ENCODE data around the gene CCDC184.
"Not testable (repeated sequence)": the region's sequence is repeated elsewhere in the genome, so short reads cannot be mapped to it uniquely, and the experiment has no call there.

The CCDC184 gene

GRCh38 chr12:48180424-48180823, 3.0 kb upstream of the CCDC184 start:
- no peak for DNase-seq

DNA sequence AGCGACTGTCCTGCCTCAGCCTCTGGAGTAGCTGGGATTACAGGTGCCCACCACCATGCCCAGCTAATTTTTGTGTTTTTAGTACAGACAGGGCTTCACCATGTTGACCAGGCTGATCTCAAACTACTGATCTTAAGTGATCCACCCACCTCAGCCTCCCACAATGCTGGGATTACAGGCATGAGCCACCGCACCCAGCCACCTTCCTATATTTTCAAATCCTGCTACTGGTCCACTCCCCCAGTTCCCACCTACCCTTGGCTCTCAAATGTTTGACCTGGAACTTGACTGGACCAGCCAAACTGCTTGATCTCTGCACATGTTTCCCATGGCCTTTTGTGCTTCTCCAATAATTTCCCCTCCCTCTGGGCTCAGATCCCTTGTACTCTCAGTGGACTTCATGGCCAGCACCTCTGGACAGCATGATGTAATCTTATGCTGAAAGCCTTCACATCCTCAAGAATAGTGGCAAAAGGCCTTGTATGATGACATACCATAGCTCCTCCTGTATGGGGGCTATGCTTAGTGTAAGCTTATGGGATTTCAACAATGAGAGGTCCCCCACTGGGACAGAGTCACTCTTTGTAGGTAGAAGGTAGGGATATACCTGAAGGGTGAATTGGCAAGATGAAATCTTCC, 2.5 kb upstream of the CCDC184 start:
- DNase-seq: no peak

GRCh38 chr12:48182631-48183030, 813 bp upstream of the CCDC184 start:
- DNase-seq: no peak

- DNase-seq: peak; percentile 11
Measured at GRCh38 chr12:48183876-48184548, 568 bp downstream of the CCDC184 start.

DNA sequence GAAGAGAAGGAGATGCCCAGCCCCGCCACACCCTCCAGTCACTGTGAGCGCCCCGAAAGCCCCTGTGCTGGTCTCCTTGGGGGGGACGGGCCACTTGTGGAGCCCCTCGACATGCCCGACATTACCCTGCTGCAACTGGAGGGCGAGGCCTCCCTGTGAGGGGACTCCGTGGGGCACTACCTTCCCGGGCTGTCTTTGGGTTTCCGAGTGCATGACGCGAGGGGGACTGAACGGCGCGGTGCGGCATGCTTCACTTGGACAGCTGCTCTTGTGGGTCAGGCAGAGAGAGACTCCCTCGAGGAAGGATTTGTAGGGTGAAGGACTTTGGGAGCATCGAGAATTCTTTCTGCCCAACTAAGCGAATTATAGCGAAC, 1.1 kb downstream of the CCDC184 start:
- DNase-seq: no peak

DNA sequence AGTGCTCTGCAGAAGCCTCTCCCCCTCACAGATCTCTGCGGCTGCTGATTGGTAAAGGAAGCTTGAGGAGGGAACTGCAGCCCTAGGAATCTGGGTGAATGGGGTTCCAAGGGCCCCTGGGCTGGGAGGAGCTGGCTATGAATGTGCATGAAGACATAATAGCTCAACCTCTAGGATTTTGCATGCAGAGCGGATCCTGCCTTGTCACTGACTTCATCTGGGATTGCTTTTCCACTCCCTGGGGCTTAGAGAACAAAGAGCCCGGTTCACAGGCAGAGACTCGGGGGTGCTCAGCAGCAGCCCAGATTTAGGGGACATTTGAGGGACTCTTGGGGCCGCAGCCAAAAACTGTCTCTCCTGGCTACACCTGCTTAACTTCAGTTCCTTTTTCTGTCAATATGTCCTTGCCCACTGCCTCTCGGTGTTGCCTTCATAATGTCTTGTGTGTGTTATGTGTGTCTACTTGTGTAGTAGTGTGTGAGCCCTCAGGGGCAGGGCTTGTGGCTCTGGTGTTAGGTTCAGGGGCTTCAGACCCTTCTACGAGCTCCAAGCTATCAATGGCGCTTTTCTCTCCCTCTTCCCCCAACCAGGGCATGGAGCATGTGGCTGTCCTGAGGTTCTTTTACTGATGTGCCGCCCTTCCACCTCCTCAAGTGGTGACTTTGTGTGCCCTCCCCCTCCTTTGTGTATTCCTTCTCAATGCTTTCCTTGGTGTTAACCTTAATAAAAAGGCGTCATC, 1.9 kb downstream of the CCDC184 start:
- no peak for DNase-seq

GRCh38 chr12:48187916-48188695, 4.7 kb downstream of the CCDC184 start:
- no peak for DNase-seq

DNA sequence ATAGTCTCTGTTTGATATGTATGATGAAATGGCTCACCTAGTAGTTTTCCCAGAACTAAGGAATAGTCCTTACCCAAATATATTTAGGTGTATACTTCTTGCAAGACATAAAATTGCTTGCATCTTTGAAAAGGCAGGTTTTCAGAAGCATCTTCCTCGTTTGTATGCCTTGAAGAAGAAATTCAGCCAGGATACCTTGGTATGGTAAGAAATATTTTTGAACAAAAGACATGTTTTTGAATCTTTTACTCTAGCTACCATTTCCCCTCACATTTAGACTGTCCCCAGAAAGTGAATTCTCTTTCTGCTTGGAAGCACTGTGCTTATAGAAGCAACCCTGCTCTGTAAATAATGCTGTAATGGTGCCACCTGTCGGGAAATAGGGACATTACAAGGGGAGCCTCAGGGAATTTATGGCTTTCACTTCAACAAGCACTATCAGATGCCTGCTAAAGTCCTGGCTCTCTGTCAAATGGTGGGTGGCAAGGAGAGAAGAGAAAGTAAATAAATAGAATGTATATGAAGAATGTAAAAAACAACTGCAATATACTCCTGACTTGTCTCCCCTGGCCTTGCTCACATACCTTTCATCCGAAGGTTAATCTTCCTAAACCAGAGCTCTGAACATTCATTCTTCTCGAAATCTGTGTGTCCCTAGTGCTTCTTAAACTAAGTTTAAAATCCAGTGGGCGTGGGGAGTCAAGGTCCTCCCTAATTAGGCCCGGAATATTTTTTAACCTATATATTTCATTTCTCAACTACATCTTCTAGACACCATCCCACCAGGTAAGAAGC, 6.1 kb downstream of the CCDC184 start:
- peak; percentile 63 for DNase-seq

GRCh38 chr12:48191096-48191495, 7.7 kb downstream of the CCDC184 start:
- DNase-seq: no peak

GRCh38 chr12:48192861-48193260, 9.4 kb downstream of the CCDC184 start:
- DNase-seq: no peak

DNA sequence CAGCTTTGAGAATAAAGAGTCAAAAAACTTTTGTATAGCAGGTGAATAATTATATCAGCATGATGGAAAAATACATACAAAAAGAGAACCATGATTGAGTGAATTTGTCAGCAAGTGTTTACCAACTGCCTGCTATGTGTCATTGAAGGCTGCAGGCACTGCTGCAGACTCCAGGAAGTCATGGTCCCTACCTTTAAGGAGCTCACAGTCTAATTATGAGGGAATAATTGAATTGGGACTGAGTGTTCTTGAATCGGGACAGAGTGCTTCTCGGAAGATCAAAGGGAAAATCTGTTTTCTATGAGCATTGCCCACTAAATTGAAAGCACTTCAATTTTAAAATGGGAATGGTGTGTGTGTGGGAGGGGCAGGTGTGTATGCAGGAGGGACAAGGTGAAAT, 10.2 kb downstream of the CCDC184 start:
- DNase-seq: no peak

- DNase-seq: no peak
Measured at GRCh38 chr12:48194799-48195201, 11.4 kb downstream of the CCDC184 start.

DNA sequence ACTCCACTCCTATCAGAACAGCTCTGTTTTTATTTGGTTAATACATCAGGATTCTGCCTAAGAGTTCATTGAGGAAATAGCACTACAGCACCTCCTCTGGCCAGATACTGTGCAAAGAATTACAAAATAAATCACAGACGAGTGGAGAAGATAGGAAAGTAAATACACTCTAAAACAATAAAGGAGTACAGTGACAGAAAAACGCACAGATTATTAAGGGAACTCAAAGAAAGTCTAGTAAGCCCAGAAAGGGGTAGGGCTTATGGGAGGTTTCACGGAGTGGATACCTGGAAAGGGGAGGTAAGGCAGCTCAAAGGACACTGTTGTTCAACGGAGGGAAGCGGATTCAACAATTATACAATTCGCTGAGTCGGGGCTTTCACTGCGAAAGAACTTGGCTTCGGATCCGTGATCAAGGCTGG, 14.1 kb downstream of the CCDC184 start:
- DNase-seq: no peak

DNA sequence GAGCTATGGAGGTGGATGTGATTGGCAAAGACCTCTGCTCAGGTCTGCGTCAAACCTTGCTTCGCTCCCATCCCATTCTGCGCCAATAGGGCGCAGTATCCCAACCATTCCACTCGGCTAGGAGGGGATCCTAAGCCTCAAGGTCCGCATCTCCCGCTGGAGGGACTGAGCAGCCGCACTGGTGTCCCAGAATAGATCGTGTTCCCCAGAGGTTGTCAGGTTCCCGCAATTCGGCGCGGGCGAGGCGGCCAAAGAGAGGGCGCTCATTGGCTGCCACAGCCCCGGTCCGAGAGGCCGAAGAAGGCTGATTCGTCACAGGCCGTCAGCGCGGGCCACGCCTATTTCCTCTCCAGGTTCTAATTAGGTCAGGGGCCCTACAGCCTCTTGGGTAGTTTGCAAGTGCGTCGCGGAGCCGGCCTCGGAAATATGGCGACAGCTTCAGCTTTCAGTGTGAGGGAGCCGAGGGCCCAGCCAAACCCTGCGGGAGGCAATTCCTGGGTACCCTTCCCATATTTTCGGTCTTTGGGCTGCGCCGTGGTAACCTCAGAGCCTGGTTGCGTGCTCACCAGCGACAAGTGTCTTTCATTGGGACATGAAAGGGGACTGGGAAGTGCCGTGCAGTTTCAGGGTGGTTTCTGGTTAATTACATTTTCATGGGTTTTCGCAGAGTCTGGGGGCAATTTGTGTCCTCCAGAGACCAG, 14.7 kb downstream of the CCDC184 start:
- DNase-seq: peak; percentile 89

- peak; percentile 34 for DNase-seq
Measured at GRCh38 chr12:48198672-48198971, 15.2 kb downstream of the CCDC184 start.

DNA sequence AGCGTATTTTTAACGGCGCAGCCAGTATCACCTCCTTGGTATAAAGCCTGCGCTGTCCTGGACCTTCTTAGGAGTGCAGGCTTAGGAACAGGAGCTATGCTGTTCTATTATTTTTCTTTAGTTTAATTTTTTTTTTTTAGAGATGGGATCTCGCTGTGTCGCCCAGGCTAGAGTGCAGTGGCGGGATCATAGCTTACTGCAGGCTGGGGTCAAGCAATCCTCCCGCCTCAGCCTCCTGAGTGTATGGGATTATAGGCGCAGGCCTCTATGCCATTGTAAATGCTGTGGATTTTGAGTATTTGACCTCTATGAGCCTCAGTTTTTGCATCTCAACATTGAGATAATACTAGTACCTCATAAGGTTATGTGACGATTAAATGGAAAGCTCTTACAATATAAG, 15.5 kb downstream of the CCDC184 start:
- DNase-seq: no peak

DNA sequence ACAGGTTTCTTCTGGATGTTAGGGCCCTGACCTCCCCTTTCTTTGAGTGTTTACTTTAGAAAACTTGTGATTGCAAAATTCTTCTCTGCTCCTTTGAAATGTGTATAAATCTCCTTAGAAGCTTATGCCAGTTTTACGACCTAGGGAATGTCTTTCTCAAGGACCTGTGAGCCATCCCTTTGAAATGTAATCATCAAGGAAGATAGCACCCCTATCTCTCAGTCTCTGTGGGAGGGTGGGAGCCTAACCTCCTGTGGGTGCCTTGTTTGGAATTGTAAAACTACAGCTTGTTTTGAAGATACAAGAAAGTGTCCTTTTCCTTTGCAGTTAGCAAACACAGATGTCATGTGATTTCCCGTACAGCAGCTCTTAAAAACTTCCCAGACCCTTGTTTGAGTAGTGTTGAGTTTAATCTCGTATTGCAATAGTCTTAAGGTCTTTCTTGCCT, 16.4 kb downstream of the CCDC184 start:
- DNase-seq: no peak

GRCh38 chr12:48201091-48201490, 17.6 kb downstream of the CCDC184 start:
- no peak for DNase-seq

GRCh38 chr12:48201516-48201915, 18.1 kb downstream of the CCDC184 start:
- DNase-seq: no peak

- no peak for DNase-seq
Measured at GRCh38 chr12:48202766-48203165, 19.3 kb downstream of the CCDC184 start.

DNA sequence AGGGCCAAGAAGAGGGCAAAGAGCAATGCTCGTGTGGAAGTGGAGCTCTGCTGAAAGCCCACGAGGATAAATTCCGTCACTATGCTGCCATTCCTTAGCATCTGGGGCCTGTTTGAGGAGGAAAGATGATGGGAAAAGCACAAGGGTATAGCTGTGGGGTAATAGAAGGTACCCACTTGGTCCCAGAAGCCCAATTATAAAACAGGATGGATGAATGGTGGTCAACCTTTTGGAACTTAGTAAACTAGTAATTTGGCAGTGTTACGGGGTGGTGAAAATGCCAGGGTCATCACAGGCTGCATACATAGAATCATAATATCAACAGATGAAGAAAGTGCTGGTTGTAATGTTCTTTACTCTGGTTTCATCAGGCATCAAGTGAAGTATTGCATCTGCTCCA, 19.7 kb downstream of the CCDC184 start, which contains the start of gene OR10AD1:
OR10AD1 (minus strand) TSS at position 101 of the 400 bp plus-strand sequence; CDS start at position 101, 0 bp downstream.
- DNase-seq: no peak

GRCh38 chr12:48209495-48209894, 26.1 kb downstream of the CCDC184 start:
- DNase-seq: not testable (repeated sequence)

All from stimulated activated CD4-positive, alpha-beta T cell treated with anti-CD3 and anti-CD28 coated beads, Interleukin-4, amount 100 ng/mL, for 1 hour (primary cell).